ENCODE data around the gene PPP6R3. TPM values are rescaled to one million over a fixed set of nuclear protein-coding genes. Genes with fewer than 3 reads are reported as not detected.

Gene PPP6R3
- total RNA-seq, 1 experiment from 2014 or later: 113 TPM

- DNase-seq (ENCODE audit: low read depth): peak; percentile 63
These were observed 190.8 kb downstream of the PPP6R3 start for GRCh38 chr11:68651208-68651984.

- DNase-seq (ENCODE audit: low read depth): no peak
These were observed 191.6 kb downstream of the PPP6R3 start for GRCh38 chr11:68651985-68652682.

DNA sequence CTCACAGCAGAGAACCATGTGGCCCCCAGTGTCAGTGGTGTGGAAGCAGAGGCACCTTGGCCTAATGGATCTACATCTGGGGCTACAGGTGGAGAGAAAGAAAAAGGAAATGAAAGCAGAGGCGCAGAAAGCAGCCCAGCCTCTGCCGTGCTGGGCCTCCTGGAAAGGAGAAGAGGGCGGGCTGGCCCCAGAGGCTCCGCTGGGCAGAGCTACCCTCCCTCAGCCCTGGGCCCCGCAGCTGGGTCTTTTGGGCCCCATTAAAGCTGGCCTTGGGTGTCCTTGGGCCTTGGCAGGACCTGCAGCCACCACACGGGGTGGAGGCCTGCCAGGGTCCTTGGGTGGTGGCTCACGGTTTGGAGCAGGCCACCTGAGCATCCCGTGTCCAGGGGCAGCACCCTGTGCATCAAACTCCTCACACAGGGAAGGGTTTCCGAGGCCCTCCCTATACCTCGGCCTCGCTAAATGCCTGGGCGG is 192.2 kb downstream of the PPP6R3 start:
- no peak for DNase-seq (ENCODE audit: low read depth)

- no peak for DNase-seq (ENCODE audit: low read depth)
These were observed 193.2 kb downstream of the PPP6R3 start for GRCh38 chr11:68653486-68654430.

DNA sequence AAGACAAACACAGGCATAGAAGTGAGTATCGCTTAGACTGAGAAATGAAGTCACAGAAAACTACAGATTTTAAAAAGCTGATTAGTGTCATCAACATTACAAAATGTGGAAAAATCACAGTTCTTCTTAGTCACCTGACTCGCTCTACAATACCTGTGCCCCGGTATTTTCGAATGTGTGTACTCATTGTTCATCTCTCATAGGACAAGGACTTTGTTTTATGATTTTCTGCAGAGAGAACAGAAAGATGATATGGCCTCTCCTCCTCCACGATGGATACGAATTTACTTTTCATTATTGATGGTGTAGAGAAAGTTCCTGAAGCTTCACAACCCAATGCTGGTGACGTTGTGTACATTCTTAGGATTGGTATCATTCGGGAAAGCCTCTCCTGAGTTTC is 194.4 kb downstream of the PPP6R3 start:
- DNase-seq (ENCODE audit: low read depth): no peak

DNA sequence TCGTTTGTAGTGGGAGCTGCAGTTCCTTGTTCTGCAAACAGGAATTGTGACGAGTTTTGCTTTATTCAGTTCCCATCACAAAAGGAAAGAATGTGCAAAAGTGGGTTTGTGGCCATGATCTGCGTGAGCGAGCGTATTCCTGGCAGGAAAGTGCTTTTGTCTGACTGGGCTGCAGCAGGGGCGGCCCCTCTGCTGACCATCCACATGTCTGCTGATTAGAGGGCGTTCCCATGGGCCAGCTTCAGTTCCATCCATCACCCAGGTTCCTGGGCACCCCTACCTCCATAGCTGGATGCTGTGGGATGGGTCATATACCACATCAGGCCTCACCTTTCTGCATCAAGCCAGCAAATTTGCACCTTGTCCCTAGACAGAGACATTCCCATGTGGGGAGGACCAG is 194.9 kb downstream of the PPP6R3 start:
- no peak for DNase-seq (ENCODE audit: low read depth)

- no peak for DNase-seq (ENCODE audit: low read depth)
These were observed 195.3 kb downstream of the PPP6R3 start for GRCh38 chr11:68655806-68656205.

GRCh38 chr11:68657021-68657780 is 196.6 kb downstream of the PPP6R3 start:
- no peak for DNase-seq (ENCODE audit: low read depth)

DNA sequence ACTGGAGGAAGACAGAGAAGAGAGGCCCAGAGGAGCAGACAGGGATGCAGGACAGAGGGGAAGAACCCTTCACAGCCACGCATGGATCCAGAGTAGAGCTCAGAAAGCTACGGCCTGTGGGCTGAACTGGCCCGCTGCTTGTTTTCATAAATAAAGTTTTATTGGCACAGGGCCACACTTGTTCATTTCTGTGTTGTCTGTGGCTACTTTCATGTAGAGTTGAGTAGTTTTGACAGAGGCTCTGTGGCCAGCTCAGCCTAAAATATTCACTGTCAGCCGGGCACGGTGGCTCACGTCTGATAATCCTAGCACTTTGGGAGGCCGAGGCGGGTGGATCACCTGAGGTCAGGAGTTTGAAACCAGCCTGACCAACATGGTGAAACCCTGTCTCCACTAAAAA is 197.5 kb downstream of the PPP6R3 start:
- DNase-seq (ENCODE audit: low read depth): no peak

DNA sequence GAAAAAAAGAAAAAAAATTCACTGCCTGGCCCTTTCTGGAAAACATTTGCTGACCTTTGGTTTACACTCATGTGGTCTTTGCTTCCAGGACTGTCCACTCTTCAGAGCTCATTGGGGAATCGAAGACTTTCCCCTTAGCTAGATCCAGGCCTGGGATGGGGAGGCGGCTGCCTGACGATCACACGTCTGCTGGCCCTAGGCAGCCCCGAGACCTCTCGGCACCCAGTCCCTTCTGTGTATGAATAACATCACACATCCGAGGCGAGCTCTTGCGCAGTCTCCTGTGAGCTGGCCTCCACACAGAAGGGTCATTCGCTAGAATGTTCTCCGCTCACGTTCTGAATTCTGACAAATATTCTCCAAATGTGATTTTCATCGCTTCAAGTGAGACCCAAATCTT is 198.1 kb downstream of the PPP6R3 start:
- peak; percentile 39 for DNase-seq (ENCODE audit: low read depth)

GRCh38 chr11:68659158-68659921 is 198.8 kb downstream of the PPP6R3 start:
- DNase-seq (ENCODE audit: low read depth): peak; percentile 97

DNA sequence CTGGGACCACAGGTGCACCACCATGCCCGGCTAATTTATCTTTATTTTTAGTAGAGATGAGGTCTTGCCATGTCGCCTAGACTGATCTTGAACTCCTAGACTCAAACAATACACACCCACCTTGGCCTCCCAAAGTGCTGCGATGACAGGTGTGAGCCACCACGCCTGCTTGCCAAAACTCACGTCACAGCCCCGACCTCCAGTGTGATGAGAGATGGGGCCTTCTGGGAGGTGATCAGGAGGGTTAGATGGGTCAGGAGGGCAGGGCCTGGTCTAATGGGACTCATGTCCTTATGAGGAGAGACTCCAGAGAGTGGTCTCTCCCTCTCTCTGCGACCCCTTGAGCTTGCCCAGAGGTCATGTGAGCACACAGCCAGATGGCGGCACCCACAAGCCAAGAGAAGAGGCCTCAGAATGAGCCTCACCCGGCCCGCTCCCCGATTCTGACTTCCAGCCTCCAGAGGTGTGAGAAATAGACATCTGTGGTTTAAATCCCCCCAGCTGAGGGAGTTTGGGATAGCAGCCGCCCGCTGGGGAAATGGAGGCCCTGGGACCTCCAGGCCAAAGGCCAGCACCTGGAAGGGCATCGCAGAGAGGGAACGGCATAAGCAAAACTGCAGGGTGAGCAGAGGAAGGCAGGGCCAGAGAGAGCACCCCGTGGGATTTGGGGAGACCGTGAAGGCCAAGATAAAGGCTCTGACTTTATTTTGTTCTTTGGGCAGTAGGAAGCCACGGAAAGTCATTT is 199.7 kb downstream of the PPP6R3 start:
- no peak for DNase-seq (ENCODE audit: low read depth)

GRCh38 chr11:68661014-68661413 is 200.5 kb downstream of the PPP6R3 start:
- no peak for DNase-seq (ENCODE audit: low read depth)

GRCh38 chr11:68661697-68662603 is 201.4 kb downstream of the PPP6R3 start:
- DNase-seq (ENCODE audit: low read depth): no peak

- no peak for DNase-seq (ENCODE audit: low read depth)
These were observed 203.0 kb downstream of the PPP6R3 start for GRCh38 chr11:68663482-68664010.

GRCh38 chr11:68664141-68664540 is 203.6 kb downstream of the PPP6R3 start:
- no peak for DNase-seq (ENCODE audit: low read depth)

- no peak for DNase-seq (ENCODE audit: low read depth)
These were observed 204.4 kb downstream of the PPP6R3 start for GRCh38 chr11:68664906-68665305.

All from RPMI7951 (cell line).